GM23248 (cell line): ENCODE data around the gene MFAP3L.

Experiments used
- EZH2 ChIP-seq: fragments of 200-600 bp; sonication (generic); IDR thresholded peaks from 2 replicates; pipeline ENCODE4 v1.6.1; 2018; ENCODE audit warnings: antibody characterized with exemption, mild to moderate bottlenecking; ENCODE audit not compliant: insufficient read depth, poor library complexity, severe bottlenecking
- EZH2phosphoT487 ChIP-seq: fragments of 200-600 bp; sonication (generic); IDR thresholded peaks from 2 replicates; pipeline ENCODE4 v1.6.1; 2018; ENCODE audit warnings: antibody characterized with exemption, moderate library complexity, mild to moderate bottlenecking, low read depth; ENCODE audit not compliant: insufficient read depth

GRCh38 chr4:169984745-169985144 lies 41.5 kb downstream of the MFAP3L start:
- TF ChIP-seq EZH2phosphoT487 (no peak), EZH2 (no peak)
